Ascending aorta (tissue), 2 donors: ENCODE measurements around the gene TLX3. TPM values are rescaled to one million over a fixed set of nuclear protein-coding genes. Genes with fewer than 3 reads are reported as not detected.

Experiments used
- DNase-seq, 2 donors: peaks; one replicate each; pipeline ENCODE4 v3.0.0-alpha.2; 2019; ENCODE audit warnings: low spot score in 2 of 2
- H3K27ac ChIP-seq, 2 donors: fragments of 200-600 bp; sonication (generic); one replicate each; pipeline ENCODE4 v1.5.1; 2016 to 2017; ENCODE audit warnings: mild to moderate bottlenecking in 1 of 2
- H3K27me3 ChIP-seq: fragments of 200-600 bp; sonication (generic); one replicate; pipeline ENCODE4 v1.5.1; 2017
- H3K36me3 ChIP-seq, 2 donors: fragments of 200-600 bp; sonication (generic); one replicate each; pipeline ENCODE4 v1.5.1; 2016
- H3K4me1 ChIP-seq, 2 donors: fragments of 200-600 bp; sonication (generic); one replicate each; pipeline ENCODE4 v1.5.1; 2016 to 2017; ENCODE audit warnings: mild to moderate bottlenecking in 1 of 2
- H3K4me3 ChIP-seq, 2 donors: fragments of 200-600 bp; sonication (generic); one replicate each; pipeline ENCODE4 v1.5.1; 2016 to 2017; ENCODE audit warnings: mild to moderate bottlenecking in 1 of 2
- H3K9me3 ChIP-seq, 2 donors: fragments of 200-600 bp; sonication (generic); one replicate each; pipeline ENCODE4 v1.5.1; 2016
- CTCF ChIP-seq, 3 experiments: fragments of 200-600 bp in 2 of 3; fragments of 450-650 bp in 1 of 3; sonication (generic) in 2 of 3; IDR thresholded peaks; one replicate each; pipeline ENCODE4 v1.5.1; 2016 to 2019; ENCODE audit warnings: antibody characterized with exemption in 3 of 3, mild to moderate bottlenecking in 1 of 3, moderate library complexity in 1 of 3
- intact Hi-C: fragments of 100-400 bp; cut with DNase I; formaldehyde crosslinking; loops from one replicate; pipeline ENCODE4 v1.15.1; 2023
- total RNA-seq: library from RNA; depleted of rRNA; stranded (reverse); fragments of >200 nt; gene quantifications from one replicate; pipeline ENCODE4 v1.1.0, GENCODE V29; 2016

TLX3 gene
- total RNA-seq, 1 donor from 2014 or later: not detected

DNA sequence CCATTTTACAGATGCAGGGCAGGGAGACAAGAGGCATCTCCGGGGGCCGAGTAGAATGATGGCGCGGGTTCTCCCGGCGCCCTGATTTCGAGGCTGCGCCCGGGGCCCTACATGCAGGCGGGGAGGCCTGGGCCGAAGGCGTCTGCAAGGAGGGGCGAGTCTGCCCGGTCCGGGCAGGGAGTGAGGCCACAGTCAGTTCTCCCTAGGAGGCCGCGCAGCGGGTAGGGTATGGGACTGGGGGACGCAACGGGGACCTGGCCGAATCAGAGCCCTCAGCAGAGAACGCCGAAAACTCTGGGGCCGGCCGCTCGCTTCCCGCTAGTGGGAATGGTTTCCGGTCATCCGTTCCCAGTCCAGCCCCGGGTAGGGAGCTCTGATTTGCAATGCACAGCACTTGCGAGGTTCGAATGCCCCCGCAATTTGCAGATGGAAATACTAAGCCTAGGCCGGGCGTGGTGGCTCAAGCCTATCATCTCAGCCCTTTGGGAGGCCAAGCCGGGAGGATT lies 6.4 kb downstream of the TLX3 start:
- DNase-seq: peak in 1 of 2 donors; percentile 62
- no peaks in the 10 kb centered on the region for H3K9me3 ChIP-seq
- peak overlapping the region; percentile 14 to 53 for H3K4me3 ChIP-seq
- H3K27ac ChIP-seq: no peak overlapping the region
- peaks cover 37% of the 10 kb centered on the region for H3K27me3 ChIP-seq
- no peaks in the 10 kb centered on the region for H3K36me3 ChIP-seq
- intact Hi-C loops: no loop called here
- TF ChIP-seq CTCF (IDR thresholded peaks at IDR 0.05): no peak
- peaks cover 9 to 31% of the 10 kb centered on the region in 2 donors for H3K4me1 ChIP-seq

- intact Hi-C loops: no loop called here
- Histone ChIP-seq H3K9me3 (no peaks in the 10 kb centered on the region), H3K27me3 (peaks cover 36% of the 10 kb centered on the region), H3K27ac (no peak overlapping the region), H3K4me3 (peak overlapping the region; percentile 14 to 53), H3K4me1 (peaks cover 9 to 29% of the 10 kb centered on the region in 2 donors), H3K36me3 (no peaks in the 10 kb centered on the region)
- no peak for TF ChIP-seq CTCF (IDR thresholded peaks at IDR 0.05)
- no peak for DNase-seq
Observed at GRCh38 chr5:171315925-171316257, 6.8 kb downstream of the TLX3 start.

DNA sequence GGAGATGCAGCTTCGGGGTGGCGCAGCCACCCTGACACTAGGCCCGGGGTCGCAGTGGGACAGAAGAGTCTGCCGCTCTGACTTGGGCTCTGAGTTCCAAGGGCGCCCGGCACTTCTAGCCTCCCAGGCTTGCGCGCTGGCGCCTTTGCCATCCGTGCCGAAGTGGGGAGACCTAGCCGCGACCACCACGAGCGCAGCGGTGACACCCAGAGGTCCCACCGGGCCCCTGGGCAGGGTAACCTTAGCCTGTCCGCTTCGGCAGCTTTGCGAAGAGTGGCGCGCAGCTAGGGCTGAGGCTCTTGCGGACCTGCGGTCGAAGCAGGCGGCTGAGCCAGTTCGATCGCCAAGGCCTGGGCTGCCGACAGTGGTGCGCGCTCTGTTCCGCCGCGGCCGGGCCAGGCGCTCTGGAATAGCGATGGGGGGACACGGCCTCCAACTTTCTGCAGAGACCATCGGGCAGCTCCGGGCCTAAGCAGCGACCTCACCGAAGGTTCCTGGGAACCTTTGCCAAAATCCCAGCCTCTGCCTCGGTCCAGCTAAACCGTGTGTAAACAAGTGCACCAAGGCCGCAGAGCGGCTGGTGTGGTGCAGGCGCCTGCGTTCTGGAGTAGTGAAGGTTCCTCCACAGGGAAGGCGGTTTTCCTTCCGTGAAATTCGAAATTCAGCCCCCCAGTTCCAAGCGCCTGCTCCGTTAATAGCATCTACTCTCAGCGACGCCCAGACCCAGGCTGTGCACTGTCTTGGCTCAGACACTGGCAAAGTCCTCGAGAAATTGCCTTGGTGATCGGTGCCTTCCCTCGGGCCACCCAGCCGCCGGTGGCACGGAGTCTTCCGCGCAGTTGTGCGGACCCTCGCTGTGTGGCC lies 7.4 kb downstream of the TLX3 start:
- Histone ChIP-seq H3K36me3 (no peaks in the 10 kb centered on the region), H3K4me1 (peaks cover 8 to 24% of the 10 kb centered on the region in 2 donors), H3K9me3 (no peaks in the 10 kb centered on the region), H3K27me3 (peaks cover 32% of the 10 kb centered on the region), H3K4me3 (peak overlapping the region; percentile 14 to 53), H3K27ac (no peak overlapping the region)
- peak in 1 of 2 donors; percentile 49 for DNase-seq
- intact Hi-C loops: no loop called here
- TF ChIP-seq CTCF (IDR thresholded peaks at IDR 0.05): no peak

GRCh38 chr5:171317230-171317629 lies 8.2 kb downstream of the TLX3 start:
- peaks cover 5 to 17% of the 10 kb centered on the region in 2 donors for H3K4me1 ChIP-seq
- peak overlapping the region in 1 of 2 donors; percentile 2 for H3K4me3 ChIP-seq
- H3K27ac ChIP-seq: no peak overlapping the region
- H3K9me3 ChIP-seq: no peaks in the 10 kb centered on the region
- H3K36me3 ChIP-seq: no peaks in the 10 kb centered on the region
- no peak for DNase-seq
- H3K27me3 ChIP-seq: peaks cover 30% of the 10 kb centered on the region
- TF ChIP-seq CTCF (IDR thresholded peaks at IDR 0.05): no peak
- intact Hi-C loops: no loop called here

DNA sequence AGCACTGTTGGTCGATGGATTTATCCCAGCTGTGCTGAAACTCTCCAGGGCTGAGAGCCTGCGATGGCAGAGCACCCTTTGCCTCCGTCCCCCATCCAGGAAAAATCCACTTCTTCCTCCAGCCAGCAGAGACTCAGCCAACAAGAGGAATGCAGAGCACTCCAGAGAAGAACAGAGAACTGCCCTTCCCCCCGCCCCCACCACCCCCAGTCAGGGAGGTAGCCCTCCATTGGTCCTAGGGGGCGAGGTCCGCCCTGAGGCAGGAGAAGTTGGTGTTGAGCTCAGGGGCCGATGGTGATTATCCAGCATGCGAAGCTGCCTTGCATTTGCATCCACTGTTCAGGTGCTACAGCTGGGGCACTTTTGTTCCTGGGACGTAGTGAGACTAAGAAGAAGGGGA lies 9.0 kb downstream of the TLX3 start:
- Histone ChIP-seq H3K9me3 (no peaks in the 10 kb centered on the region), H3K4me1 (peaks cover 5 to 13% of the 10 kb centered on the region in 2 donors), H3K27ac (no peak overlapping the region), H3K36me3 (no peaks in the 10 kb centered on the region), H3K27me3 (peaks cover 23% of the 10 kb centered on the region), H3K4me3 (no peak overlapping the region)
- intact Hi-C loops: no loop called here
- DNase-seq: no peak
- TF ChIP-seq CTCF (IDR thresholded peaks at IDR 0.05): no peak
